HG03095 (cell line): ENCODE measurements around the gene RALGDS.

Experiments used
- ATAC-seq: cut with Tn5 transposase; IDR thresholded peaks from one replicate; pipeline ENCODE4 v1.9.1; 2021; ENCODE audit warnings: moderate library complexity; ENCODE audit not compliant: unreplicated experiment

Gene RALGDS

GRCh38 chr9:133137451-133138231 lies 16.6 kb upstream of the RALGDS start:
- no peak for ATAC-seq

- ATAC-seq, result no peak
Measured at GRCh38 chr9:133135146-133135745, 14.2 kb upstream of the RALGDS start.

GRCh38 chr9:133134388-133135145 lies 13.5 kb upstream of the RALGDS start:
- ATAC-seq, result no peak

- ATAC-seq, result peak; percentile 81
Measured at GRCh38 chr9:133133681-133134387, 12.8 kb upstream of the RALGDS start.

- ATAC-seq, result no peak
Measured at GRCh38 chr9:133132174-133132573, 11.1 kb upstream of the RALGDS start.

- ATAC-seq, result no peak
Measured at GRCh38 chr9:133131506-133131905, 10.5 kb upstream of the RALGDS start.

GRCh38 chr9:133130685-133131244 lies 9.7 kb upstream of the RALGDS start:
- peak; percentile 31 for ATAC-seq

GRCh38 chr9:133129001-133129795 lies 8.2 kb upstream of the RALGDS start:
- no peak for ATAC-seq

GRCh38 chr9:133128152-133128551 lies 7.1 kb upstream of the RALGDS start:
- ATAC-seq, result no peak

- ATAC-seq, result no peak
Measured at GRCh38 chr9:133127340-133127981, 6.4 kb upstream of the RALGDS start.

- ATAC-seq, result no peak
Measured at GRCh38 chr9:133126697-133127339, 5.8 kb upstream of the RALGDS start.

GRCh38 chr9:133125941-133126696 lies 5.1 kb upstream of the RALGDS start:
- ATAC-seq, result peak; percentile 32

GRCh38 chr9:133124907-133125275 lies 3.9 kb upstream of the RALGDS start:
- no peak for ATAC-seq

GRCh38 chr9:133124123-133124906 lies 3.3 kb upstream of the RALGDS start:
- no peak for ATAC-seq

GRCh38 chr9:133122935-133123611 lies 2.0 kb upstream of the RALGDS start:
- ATAC-seq, result no peak

GRCh38 chr9:133122605-133122934 lies 1.5 kb upstream of the RALGDS start:
- ATAC-seq, result no peak

- ATAC-seq, result no peak
Measured at GRCh38 chr9:133121915-133122550, 993 bp upstream of the RALGDS start.
